ENCODE measurements around the gene STAG1.

GRCh38 chr3:136675150-136675858 lies 76.9 kb downstream of the STAG1 start:
- TF ChIP-seq POLR2A (IDR thresholded peaks at IDR 0.05), result no peak
- TF ChIP-seq, protein P1, sequence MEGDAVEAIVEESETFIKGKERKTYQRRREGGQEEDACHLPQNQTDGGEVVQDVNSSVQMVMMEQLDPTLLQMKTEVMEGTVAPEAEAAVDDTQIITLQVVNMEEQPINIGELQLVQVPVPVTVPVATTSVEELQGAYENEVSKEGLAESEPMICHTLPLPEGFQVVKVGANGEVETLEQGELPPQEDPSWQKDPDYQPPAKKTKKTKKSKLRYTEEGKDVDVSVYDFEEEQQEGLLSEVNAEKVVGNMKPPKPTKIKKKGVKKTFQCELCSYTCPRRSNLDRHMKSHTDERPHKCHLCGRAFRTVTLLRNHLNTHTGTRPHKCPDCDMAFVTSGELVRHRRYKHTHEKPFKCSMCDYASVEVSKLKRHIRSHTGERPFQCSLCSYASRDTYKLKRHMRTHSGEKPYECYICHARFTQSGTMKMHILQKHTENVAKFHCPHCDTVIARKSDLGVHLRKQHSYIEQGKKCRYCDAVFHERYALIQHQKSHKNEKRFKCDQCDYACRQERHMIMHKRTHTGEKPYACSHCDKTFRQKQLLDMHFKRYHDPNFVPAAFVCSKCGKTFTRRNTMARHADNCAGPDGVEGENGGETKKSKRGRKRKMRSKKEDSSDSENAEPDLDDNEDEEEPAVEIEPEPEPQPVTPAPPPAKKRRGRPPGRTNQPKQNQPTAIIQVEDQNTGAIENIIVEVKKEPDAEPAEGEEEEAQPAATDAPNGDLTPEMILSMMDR (IDR thresholded peaks at IDR 0.05), result no peak
